Peyer's patch (tissue), 4 donors: ENCODE results near the gene CBARP.

ENCODE experiments used
- CTCF ChIP-seq, 6 experiments: fragments of 450-650 bp in 4 of 6; fragments of 200-600 bp in 2 of 6; sonication (generic) in 1 of 6; IDR thresholded peaks; one replicate each; pipeline ENCODE4 v1.5.1; 2017 to 2019; ENCODE audit warnings: antibody characterized with exemption in 6 of 6, mild to moderate bottlenecking in 3 of 6, moderate library complexity in 1 of 6
- POLR2A ChIP-seq, 2 donors: fragments of 450-650 bp; IDR thresholded peaks; one replicate each; pipeline ENCODE4 v1.5.1; 2017; ENCODE audit warnings: antibody characterized with exemption in 2 of 2, mild to moderate bottlenecking in 2 of 2, moderate library complexity in 2 of 2

GRCh38 chr19:1259206-1259875, 21.5 kb upstream of the CBARP start:
- no peak for TF ChIP-seq CTCF (IDR thresholded peaks at IDR 0.05)
- peak; percentile 71 to 85 for TF ChIP-seq POLR2A (IDR thresholded peaks at IDR 0.05)
